LoVo (cell line): Measurements from ENCODE around the gene IL20RB.
A peak's percentile ranks its signal among the peaks of the same experiment; 100 is the strongest.

Source experiments
- DNase-seq: peaks from one replicate; pipeline ENCODE4 v3.0.0-alpha.2; 2016; ENCODE audit warnings: low spot score

IL20RB gene

GRCh38 chr3:136957751-136958288, at the start of gene IL20RB:
Gene IL20RB (plus strand): TSS chr3:136957983. CDS start chr3:136958114, 131 bp downstream.
- peak; percentile 48 for DNase-seq

- DNase-seq, result no peak
Observed at GRCh38 chr3:136908297-136908696, 49.5 kb upstream of the IL20RB start.

- no peak for DNase-seq
Observed at GRCh38 chr3:136909187-136909586, 48.6 kb upstream of the IL20RB start.

GRCh38 chr3:136910697-136911096, 47.1 kb upstream of the IL20RB start:
- DNase-seq, result no peak

GRCh38 chr3:136913168-136913567, 44.6 kb upstream of the IL20RB start:
- no peak for DNase-seq

GRCh38 chr3:136914739-136915138, 43.0 kb upstream of the IL20RB start:
- DNase-seq, result no peak

GRCh38 chr3:136916223-136916622, 41.6 kb upstream of the IL20RB start:
- DNase-seq, result no peak

GRCh38 chr3:136919799-136920580, 37.8 kb upstream of the IL20RB start:
- no peak for DNase-seq

GRCh38 chr3:136920904-136921611, 36.7 kb upstream of the IL20RB start:
- DNase-seq, result no peak

GRCh38 chr3:136925425-136926190, 32.2 kb upstream of the IL20RB start:
- no peak for DNase-seq

- no peak for DNase-seq
Observed at GRCh38 chr3:136928240-136928639, 29.5 kb upstream of the IL20RB start.

- DNase-seq, result peak; percentile 43
Observed at GRCh38 chr3:136929977-136930670, 27.7 kb upstream of the IL20RB start.

- DNase-seq, result no peak
Observed at GRCh38 chr3:136931606-136932005, 26.2 kb upstream of the IL20RB start.

GRCh38 chr3:136932523-136932922, 25.3 kb upstream of the IL20RB start:
- DNase-seq, result no peak

GRCh38 chr3:136932978-136933772, 24.6 kb upstream of the IL20RB start:
- no peak for DNase-seq

- DNase-seq, result no peak
Observed at GRCh38 chr3:136937175-136937574, 20.6 kb upstream of the IL20RB start.

GRCh38 chr3:136937851-136938250, 19.9 kb upstream of the IL20RB start:
- DNase-seq, result no peak

- DNase-seq, result no peak
Observed at GRCh38 chr3:136938334-136938733, 19.4 kb upstream of the IL20RB start.

- no peak for DNase-seq
Observed at GRCh38 chr3:136939489-136939888, 18.3 kb upstream of the IL20RB start.

GRCh38 chr3:136942803-136943202, 15.0 kb upstream of the IL20RB start:
- no peak for DNase-seq

GRCh38 chr3:136943436-136943835, 14.3 kb upstream of the IL20RB start:
- no peak for DNase-seq
